GM12891 (cell line): ENCODE data around the gene MRPL55.

Experiments used
- POLR2A ChIP-seq: IDR thresholded peaks from 2 replicates; pipeline ENCODE4 v1.6.1; 2011; ENCODE audit warnings: low read depth, low read length, control low read depth
- SPI1 ChIP-seq: IDR thresholded peaks from 2 replicates; pipeline ENCODE4 v1.6.1; 2011; ENCODE audit warnings: low read depth, low read length, control low read depth

DNA sequence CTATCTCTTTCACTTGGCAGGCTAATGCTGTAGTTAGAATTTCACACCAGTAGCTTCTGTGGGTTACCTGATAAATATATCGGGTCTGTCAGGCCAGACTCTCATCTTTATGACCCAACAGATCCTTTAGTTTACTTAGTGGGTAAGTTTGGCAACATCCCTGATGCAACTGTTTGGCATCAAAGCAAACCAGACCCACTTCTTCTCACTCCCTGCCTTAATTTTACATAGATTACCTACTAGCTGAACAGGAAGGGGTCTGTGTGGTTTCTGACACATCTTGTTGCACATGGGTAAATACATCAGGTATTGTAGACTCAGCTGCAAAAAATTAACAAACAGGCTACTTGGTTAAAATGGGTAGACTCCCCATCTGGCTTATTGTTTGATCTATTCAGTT lies 27.8 kb upstream of the MRPL55 start:
- TF ChIP-seq POLR2A: no peak
- TF ChIP-seq SPI1: no peak
